SK-N-SH (cell line): ENCODE data around the gene PTPRD. TPM values are rescaled to one million over a fixed set of nuclear protein-coding genes. Genes with fewer than 3 reads are reported as not detected.

Source experiments
- CTCF ChIA-PET: fragments of 300-600, 350-600 bp; formaldehyde crosslinking; extraction: SDS; loops from one replicate; lab custom pipeline; 2021; lab: Yijun Ruan, JAX
- POLR2A ChIA-PET: fragments of 350-600 bp; sonication (Branson Sonifier 250); formaldehyde crosslinking; extraction: SDS; loops from one replicate; lab custom pipeline; 2020; ENCODE audit warnings: antibody characterized with exemption, inconsistent platforms; lab: Yijun Ruan, JAX
- DNase-seq: peaks from one replicate; pipeline ENCODE4 v3.0.0; 2012
- H2AFZ ChIP-seq: fragments of 200-600 bp; sonication (generic); 2 replicates; pipeline ENCODE4 v1.8.1; 2016; ENCODE audit warnings: antibody characterized with exemption, mild to moderate bottlenecking, low read depth
- H3F3A ChIP-seq: fragments of 200-600 bp; sonication (generic); replicated peaks from 2 replicates; pipeline ENCODE3; 2016; ENCODE audit warnings: antibody characterized with exemption, mild to moderate bottlenecking; ENCODE audit not compliant: insufficient read depth
- H3K27ac ChIP-seq, 2 experiments: fragments of 200-500 bp in 1 of 2; fragments of 200-600 bp in 1 of 2; sonication (Bioruptor generic) in 1 of 2; sonication (generic), shearing (Covaris generic) in 1 of 2; 2 replicates each; pipeline versions ENCODE4 v1.5.1 to v1.6.1; 2014 to 2016; ENCODE audit warnings: low read depth in 2 of 2, inconsistent platforms in 1 of 2, low read length in 1 of 2, mild to moderate bottlenecking in 1 of 2, mixed read lengths in 1 of 2
- H3K27me3 ChIP-seq: fragments of 200-600 bp; sonication (generic), shearing (Covaris generic); 2 replicates; pipeline ENCODE4 v1.6.1; 2016; ENCODE audit warnings: mixed run types; ENCODE audit not compliant: insufficient read depth
- H3K36me3 ChIP-seq, 2 experiments: fragments of 200-500 bp in 1 of 2; fragments of 200-600 bp in 1 of 2; sonication (Bioruptor generic) in 1 of 2; sonication (generic) in 1 of 2; replicated peaks in 1 of 2; 2 replicates each; pipeline versions ENCODE3 to v1.5.1; 2014 to 2016; ENCODE audit warnings: low read length in 1 of 2, mild to moderate bottlenecking in 1 of 2; ENCODE audit not compliant: insufficient read depth in 2 of 2, control insufficient read depth in 1 of 2
- H3K4me1 ChIP-seq, 2 experiments: fragments of 200-500 bp in 1 of 2; fragments of 200-600 bp in 1 of 2; sonication (Bioruptor generic) in 1 of 2; sonication (generic), shearing (Covaris generic) in 1 of 2; 2 replicates each; pipeline versions ENCODE4 v1.5.1 to v1.6.1; 2014 to 2016; ENCODE audit warnings: low read depth in 1 of 2, low read length in 1 of 2, mixed run types in 1 of 2; ENCODE audit not compliant: insufficient read depth in 2 of 2, control insufficient read depth in 1 of 2
- H3K4me2 ChIP-seq: fragments of 200-600 bp; sonication (generic), shearing (Covaris generic); 2 replicates; pipeline ENCODE4 v1.6.1; 2017; ENCODE audit warnings: mixed run types
- H3K4me3 ChIP-seq, 2 experiments: fragments of 200-500 bp in 1 of 2; fragments of 200-600 bp in 1 of 2; sonication (Bioruptor generic) in 1 of 2; sonication (generic), shearing (Covaris generic) in 1 of 2; 2 replicates each; pipeline versions ENCODE4 v1.5.1 to v1.8.1; 2014 to 2016; ENCODE audit warnings: low read depth in 2 of 2, inconsistent platforms in 1 of 2, low read length in 1 of 2, mild to moderate bottlenecking in 1 of 2, mixed read lengths in 1 of 2, moderate library complexity in 1 of 2
- H3K79me2 ChIP-seq: fragments of 200-600 bp; sonication (generic); 2 replicates; pipeline ENCODE4 v1.8.1; 2017; ENCODE audit warnings: mild to moderate bottlenecking; ENCODE audit not compliant: insufficient read depth
- H3K9ac ChIP-seq: fragments of 200-600 bp; sonication (generic); 2 replicates; pipeline ENCODE4 v1.6.1; 2017; ENCODE audit warnings: mixed run types
- H3K9me2 ChIP-seq: fragments of 200-600 bp; sonication (generic); 2 replicates; pipeline ENCODE4 v1.6.1; 2017; ENCODE audit warnings: mixed run types
- H3K9me3 ChIP-seq: fragments of 200-600 bp; sonication (generic); 2 replicates; pipeline ENCODE4 v1.6.1; 2017; ENCODE audit warnings: mixed run types, mild to moderate bottlenecking, moderate library complexity
- H4K20me1 ChIP-seq: fragments of 200-600 bp; sonication (generic); 2 replicates; pipeline ENCODE4 v1.6.1; 2017; ENCODE audit warnings: mild to moderate bottlenecking, mixed run types; ENCODE audit not compliant: insufficient read depth
- CHD2 ChIP-seq: fragments of 150-350 bp; IDR thresholded peaks from 2 replicates; pipeline ENCODE4 v1.6.1; 2018; ENCODE audit warnings: low read length; ENCODE audit not compliant: partially characterized antibody
- ELF1 ChIP-seq: IDR thresholded peaks from 2 replicates; pipeline ENCODE4 v1.4.0; 2012
- EP300 ChIP-seq, 2 experiments: IDR thresholded peaks; 2 replicates each; pipeline versions ENCODE4 v1.4.0 to v1.6.1; 2012; ENCODE audit warnings: borderline replicate concordance in 1 of 2, low read depth in 1 of 2, low read length in 1 of 2
- FOSL2 ChIP-seq: IDR thresholded peaks from 2 replicates; pipeline ENCODE4 v1.4.0; 2012; ENCODE audit warnings: low read depth, mild to moderate bottlenecking, moderate library complexity, borderline replicate concordance
- FOXJ3 ChIP-seq: sonication (generic); formaldehyde crosslinking; IDR thresholded peaks from 2 replicates; pipeline ENCODE4 v1.5.1; 2020; ENCODE audit warnings: mild to moderate bottlenecking, missing genetic modification reagents
- GATA2 ChIP-seq: sonication (generic); formaldehyde crosslinking; IDR thresholded peaks from 2 replicates; pipeline ENCODE4 v1.5.0; 2020; ENCODE audit warnings: mild to moderate bottlenecking, missing genetic modification reagents
- NFIC ChIP-seq: IDR thresholded peaks from 2 replicates; pipeline ENCODE4 v1.4.0; 2012; ENCODE audit warnings: borderline replicate concordance
- NRF1 ChIP-seq: IDR thresholded peaks from 2 replicates; pipeline ENCODE4 v1.6.1; 2012; ENCODE audit warnings: low read depth, mild to moderate bottlenecking, low read length
- POLR2AphosphoS5 ChIP-seq: IDR thresholded peaks from 2 replicates; pipeline ENCODE4 v1.6.1; 2012; ENCODE audit warnings: low read depth, low read length
- RAD21 ChIP-seq: IDR thresholded peaks from 2 replicates; pipeline ENCODE4 v1.6.1; 2012; ENCODE audit warnings: mild to moderate bottlenecking, low read length
- RFX5 ChIP-seq: IDR thresholded peaks from 2 replicates; pipeline ENCODE4 v1.6.1; 2012; ENCODE audit warnings: mild to moderate bottlenecking, improper control_type of control experiment, low read length
- SIN3A ChIP-seq: IDR thresholded peaks from 2 replicates; pipeline ENCODE4 v1.6.1; 2012; ENCODE audit warnings: low read depth, mild to moderate bottlenecking, low read length, moderate library complexity, borderline replicate concordance
- SMC3 ChIP-seq: IDR thresholded peaks from 2 replicates; pipeline ENCODE4 v1.6.1; 2012; ENCODE audit warnings: low read depth, low read length, improper control_type of control experiment
- TCF12 ChIP-seq: IDR thresholded peaks from 2 replicates; pipeline ENCODE4 v1.4.0; 2012
- WGBS: methylation state at CpG from one replicate; pipeline ENCODE4 v1.1.6; 2017; ENCODE audit warnings: low lambda C conversion rate; 5-methylcytosine and 5-hydroxymethylcytosine counted together
- polyA plus RNA-seq, 3 experiments: library from polyadenylated mRNA; depleted of rRNA; stranded (reverse); fragments of >200 nt; gene quantifications; 2 replicates each; pipeline ENCODE4 v1.2.3, GENCODE V29; 2012
- TF ChIP-seq, protein P1 (sequence below): IDR thresholded peaks from 2 replicates; pipeline ENCODE4; 2012
- TF ChIP-seq, protein P2 (sequence below): fragments of 200-600 bp; sonication (generic); IDR thresholded peaks from 2 replicates; pipeline ENCODE4 v1.6.1; 2017; ENCODE audit warnings: antibody characterized with exemption, mild to moderate bottlenecking, moderate library complexity
- TF ChIP-seq, protein P3 (sequence below): fragments of 150-350 bp; IDR thresholded peaks from 2 replicates; pipeline ENCODE4 v1.6.1; 2017; ENCODE audit warnings: antibody characterized with exemption, low read length, low read depth, borderline replicate concordance
- TF ChIP-seq, protein P4 (sequence below): IDR thresholded peaks from 2 replicates; pipeline ENCODE4 v1.4.0; 2012; ENCODE audit warnings: low read depth
- TF ChIP-seq, protein P5 (sequence below): IDR thresholded peaks from 2 replicates; pipeline ENCODE4 v1.6.1; 2012; ENCODE audit warnings: mild to moderate bottlenecking, low read depth, low read length, moderate library complexity
- TF ChIP-seq, protein P6 (sequence below): IDR thresholded peaks from 2 replicates; pipeline ENCODE4 v1.4.0; 2012; ENCODE audit warnings: low read depth, borderline replicate concordance

Gene PTPRD
- polyA plus RNA-seq, 1 of the 3 experiments (the other 2 are of a cell fraction) = 0.15 TPM

DNA sequence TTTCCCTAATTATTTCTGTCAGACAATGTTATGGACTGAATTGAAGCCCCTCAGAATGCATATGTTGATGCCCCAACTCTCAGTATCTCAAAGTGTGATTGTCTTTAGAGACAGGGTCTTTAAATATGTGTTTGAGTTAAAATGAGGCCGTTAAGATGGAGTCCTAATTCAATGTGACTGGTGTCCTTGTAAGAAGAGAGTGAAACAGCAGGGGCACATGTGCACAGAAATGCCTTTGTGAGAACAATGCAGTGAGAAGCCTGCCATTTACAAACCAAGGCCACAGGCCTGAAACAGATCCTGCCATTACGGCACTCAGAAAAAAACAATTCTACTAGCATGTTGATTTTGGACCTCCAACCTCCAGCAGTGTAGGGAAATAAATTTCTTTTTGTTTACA, 2330.3 kb downstream of the PTPRD start:
- CTCF ChIA-PET = no interaction called here
- TF ChIP-seq ELF1 (no peak), FOXJ3 (CRISPR knock-in tag) (no peak), CHD2 (no peak), NFIC (no peak), RFX5 (no peak), TCF12 (no peak), POLR2AphosphoS5 (no peak), SIN3A (no peak), EP300 (IDR thresholded peaks at IDR 0.05; ENCODE audit: borderline replicate concordance in 1 of 2, low read depth in 1 of 2, low read length in 1 of 2) (no peak), GATA2 (CRISPR knock-in tag) (no peak), FOSL2 (no peak), RAD21 (no peak), SMC3 (no peak), NRF1 (no peak)
- TF ChIP-seq, protein P1, sequence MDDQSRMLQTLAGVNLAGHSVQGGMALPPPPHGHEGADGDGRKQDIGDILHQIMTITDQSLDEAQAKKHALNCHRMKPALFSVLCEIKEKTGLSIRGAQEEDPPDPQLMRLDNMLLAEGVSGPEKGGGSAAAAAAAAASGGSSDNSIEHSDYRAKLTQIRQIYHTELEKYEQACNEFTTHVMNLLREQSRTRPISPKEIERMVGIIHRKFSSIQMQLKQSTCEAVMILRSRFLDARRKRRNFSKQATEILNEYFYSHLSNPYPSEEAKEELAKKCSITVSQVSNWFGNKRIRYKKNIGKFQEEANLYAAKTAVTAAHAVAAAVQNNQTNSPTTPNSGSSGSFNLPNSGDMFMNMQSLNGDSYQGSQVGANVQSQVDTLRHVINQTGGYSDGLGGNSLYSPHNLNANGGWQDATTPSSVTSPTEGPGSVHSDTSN = no peak
- TF ChIP-seq, protein P2, sequence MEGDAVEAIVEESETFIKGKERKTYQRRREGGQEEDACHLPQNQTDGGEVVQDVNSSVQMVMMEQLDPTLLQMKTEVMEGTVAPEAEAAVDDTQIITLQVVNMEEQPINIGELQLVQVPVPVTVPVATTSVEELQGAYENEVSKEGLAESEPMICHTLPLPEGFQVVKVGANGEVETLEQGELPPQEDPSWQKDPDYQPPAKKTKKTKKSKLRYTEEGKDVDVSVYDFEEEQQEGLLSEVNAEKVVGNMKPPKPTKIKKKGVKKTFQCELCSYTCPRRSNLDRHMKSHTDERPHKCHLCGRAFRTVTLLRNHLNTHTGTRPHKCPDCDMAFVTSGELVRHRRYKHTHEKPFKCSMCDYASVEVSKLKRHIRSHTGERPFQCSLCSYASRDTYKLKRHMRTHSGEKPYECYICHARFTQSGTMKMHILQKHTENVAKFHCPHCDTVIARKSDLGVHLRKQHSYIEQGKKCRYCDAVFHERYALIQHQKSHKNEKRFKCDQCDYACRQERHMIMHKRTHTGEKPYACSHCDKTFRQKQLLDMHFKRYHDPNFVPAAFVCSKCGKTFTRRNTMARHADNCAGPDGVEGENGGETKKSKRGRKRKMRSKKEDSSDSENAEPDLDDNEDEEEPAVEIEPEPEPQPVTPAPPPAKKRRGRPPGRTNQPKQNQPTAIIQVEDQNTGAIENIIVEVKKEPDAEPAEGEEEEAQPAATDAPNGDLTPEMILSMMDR = no peak
- TF ChIP-seq, protein P3, sequence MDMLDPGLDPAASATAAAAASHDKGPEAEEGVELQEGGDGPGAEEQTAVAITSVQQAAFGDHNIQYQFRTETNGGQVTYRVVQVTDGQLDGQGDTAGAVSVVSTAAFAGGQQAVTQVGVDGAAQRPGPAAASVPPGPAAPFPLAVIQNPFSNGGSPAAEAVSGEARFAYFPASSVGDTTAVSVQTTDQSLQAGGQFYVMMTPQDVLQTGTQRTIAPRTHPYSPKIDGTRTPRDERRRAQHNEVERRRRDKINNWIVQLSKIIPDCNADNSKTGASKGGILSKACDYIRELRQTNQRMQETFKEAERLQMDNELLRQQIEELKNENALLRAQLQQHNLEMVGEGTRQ = no peak
- TF ChIP-seq, protein P4, sequence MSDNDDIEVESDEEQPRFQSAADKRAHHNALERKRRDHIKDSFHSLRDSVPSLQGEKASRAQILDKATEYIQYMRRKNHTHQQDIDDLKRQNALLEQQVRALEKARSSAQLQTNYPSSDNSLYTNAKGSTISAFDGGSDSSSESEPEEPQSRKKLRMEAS = no peak
- TF ChIP-seq, protein P5, sequence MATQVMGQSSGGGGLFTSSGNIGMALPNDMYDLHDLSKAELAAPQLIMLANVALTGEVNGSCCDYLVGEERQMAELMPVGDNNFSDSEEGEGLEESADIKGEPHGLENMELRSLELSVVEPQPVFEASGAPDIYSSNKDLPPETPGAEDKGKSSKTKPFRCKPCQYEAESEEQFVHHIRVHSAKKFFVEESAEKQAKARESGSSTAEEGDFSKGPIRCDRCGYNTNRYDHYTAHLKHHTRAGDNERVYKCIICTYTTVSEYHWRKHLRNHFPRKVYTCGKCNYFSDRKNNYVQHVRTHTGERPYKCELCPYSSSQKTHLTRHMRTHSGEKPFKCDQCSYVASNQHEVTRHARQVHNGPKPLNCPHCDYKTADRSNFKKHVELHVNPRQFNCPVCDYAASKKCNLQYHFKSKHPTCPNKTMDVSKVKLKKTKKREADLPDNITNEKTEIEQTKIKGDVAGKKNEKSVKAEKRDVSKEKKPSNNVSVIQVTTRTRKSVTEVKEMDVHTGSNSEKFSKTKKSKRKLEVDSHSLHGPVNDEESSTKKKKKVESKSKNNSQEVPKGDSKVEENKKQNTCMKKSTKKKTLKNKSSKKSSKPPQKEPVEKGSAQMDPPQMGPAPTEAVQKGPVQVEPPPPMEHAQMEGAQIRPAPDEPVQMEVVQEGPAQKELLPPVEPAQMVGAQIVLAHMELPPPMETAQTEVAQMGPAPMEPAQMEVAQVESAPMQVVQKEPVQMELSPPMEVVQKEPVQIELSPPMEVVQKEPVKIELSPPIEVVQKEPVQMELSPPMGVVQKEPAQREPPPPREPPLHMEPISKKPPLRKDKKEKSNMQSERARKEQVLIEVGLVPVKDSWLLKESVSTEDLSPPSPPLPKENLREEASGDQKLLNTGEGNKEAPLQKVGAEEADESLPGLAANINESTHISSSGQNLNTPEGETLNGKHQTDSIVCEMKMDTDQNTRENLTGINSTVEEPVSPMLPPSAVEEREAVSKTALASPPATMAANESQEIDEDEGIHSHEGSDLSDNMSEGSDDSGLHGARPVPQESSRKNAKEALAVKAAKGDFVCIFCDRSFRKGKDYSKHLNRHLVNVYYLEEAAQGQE = no peak
- TF ChIP-seq, protein P6, sequence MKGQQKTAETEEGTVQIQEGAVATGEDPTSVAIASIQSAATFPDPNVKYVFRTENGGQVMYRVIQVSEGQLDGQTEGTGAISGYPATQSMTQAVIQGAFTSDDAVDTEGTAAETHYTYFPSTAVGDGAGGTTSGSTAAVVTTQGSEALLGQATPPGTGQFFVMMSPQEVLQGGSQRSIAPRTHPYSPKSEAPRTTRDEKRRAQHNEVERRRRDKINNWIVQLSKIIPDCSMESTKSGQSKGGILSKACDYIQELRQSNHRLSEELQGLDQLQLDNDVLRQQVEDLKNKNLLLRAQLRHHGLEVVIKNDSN = no peak

More for the DNA sequence above, 2330.3 kb downstream of the PTPRD start:
- no peaks in the 10 kb centered on the region for H3K79me2 ChIP-seq
- no peak overlapping the region for H3K4me3 ChIP-seq
- H3K9ac ChIP-seq = no peak overlapping the region
- H3K9me2 ChIP-seq = no peaks in the 10 kb centered on the region
- DNase-seq = no peak
- no peak overlapping the region for H3K4me2 ChIP-seq
- peaks cover 0 to 3% of the 10 kb centered on the region in 2 experiments; a peak in 1 of 4 replicates for H3K4me1 ChIP-seq
- no peaks in the 10 kb centered on the region for H3F3A ChIP-seq
- WGBS = 48% methylated on average over 2 of the region's 2 CpGs
- POLR2A ChIA-PET = interaction anchor here (0.6 kb wide), 1 partner anchor 393 kb away, joined by 4 read pairs; no protein-coding TSS in a partner anchor
- H3K9me3 ChIP-seq = no peaks in the 10 kb centered on the region
- H2AFZ ChIP-seq = no peak overlapping the region
- H4K20me1 ChIP-seq = no peaks in the 10 kb centered on the region
- H3K27ac ChIP-seq = no peak overlapping the region
- H3K27me3 ChIP-seq = no peaks in the 10 kb centered on the region
- no peaks in the 10 kb centered on the region for H3K36me3 ChIP-seq
